Neuronal stem cell (in vitro differentiated cells): Measurements from ENCODE around the gene RPL39.
"Not testable (repeated sequence)": the region's sequence is repeated elsewhere in the genome, so short reads cannot be mapped to it uniquely, and the experiment has no call there.

Experiments used
- DNase-seq: peaks from one replicate; pipeline ENCODE4 v3.0.0-alpha.2; 2013; ENCODE audit warnings: low spot score
- H2AFZ ChIP-seq: one replicate; pipeline ENCODE4 v1.6.1; 2013; ENCODE audit warnings: mild to moderate bottlenecking, low read length, inconsistent platforms
- H2AK5ac ChIP-seq: 2 replicates; pipeline ENCODE4 v1.6.1; 2013; ENCODE audit warnings: low read depth, mild to moderate bottlenecking, inconsistent platforms, low read length, moderate library complexity, mixed read lengths
- H2BK120ac ChIP-seq: 2 replicates; pipeline ENCODE4 v1.6.1; 2013; ENCODE audit warnings: low read depth, mild to moderate bottlenecking, inconsistent platforms, low read length, moderate library complexity, mixed read lengths
- H2BK12ac ChIP-seq: one replicate; pipeline ENCODE4 v1.6.1; 2013; ENCODE audit warnings: low read length, inconsistent platforms
- H2BK15ac ChIP-seq: 2 replicates; pipeline ENCODE4 v1.6.1; 2013; ENCODE audit warnings: mild to moderate bottlenecking, low read length, inconsistent platforms, mixed read lengths
- H2BK5ac ChIP-seq: one replicate; pipeline ENCODE4 v1.6.1; 2013; ENCODE audit warnings: inconsistent platforms, mild to moderate bottlenecking, low read length, moderate library complexity
- H3K14ac ChIP-seq: one replicate; pipeline ENCODE4 v1.6.1; 2013; ENCODE audit warnings: low read length, inconsistent platforms
- H3K18ac ChIP-seq: 2 replicates; pipeline ENCODE4 v1.6.1; 2013; ENCODE audit warnings: low read length, inconsistent platforms
- H3K23ac ChIP-seq: 2 replicates; pipeline ENCODE4 v1.6.1; 2013; ENCODE audit warnings: low read depth, mild to moderate bottlenecking, mixed read lengths, low read length, inconsistent platforms; ENCODE audit not compliant: poor library complexity
- H3K27ac ChIP-seq: replicated peaks from 3 replicates; pipeline ENCODE4 v1.5.1; 2013; ENCODE audit warnings: low read length, inconsistent platforms
- H3K27me3 ChIP-seq, 3 experiments: 2 replicates each; pipeline ENCODE4 v1.6.1; 2013; ENCODE audit warnings: low read length in 3 of 3, mild to moderate bottlenecking in 2 of 3, inconsistent platforms in 1 of 3, low read depth in 1 of 3, mixed read lengths in 1 of 3, moderate library complexity in 1 of 3; ENCODE audit not compliant: control insufficient read depth in 3 of 3, insufficient read depth in 3 of 3
- H3K36me3 ChIP-seq, 2 donors: replicated peaks in 1 of 2; 2 replicates each; pipeline ENCODE4 v1.6.1; 2013; ENCODE audit warnings: low read length in 2 of 2; ENCODE audit not compliant: control insufficient read depth in 2 of 2, insufficient read depth in 2 of 2
- H3K4ac ChIP-seq: 2 replicates; pipeline ENCODE4 v1.6.1; 2013; ENCODE audit warnings: inconsistent platforms, mild to moderate bottlenecking, low read length, moderate library complexity
- H3K4me1 ChIP-seq, 2 donors: 1 replicate in 1 of 2; 2 replicates in 1 of 2; pipeline ENCODE4 v1.6.1; 2013; ENCODE audit warnings: low read length in 2 of 2, low read depth in 1 of 2; ENCODE audit not compliant: control insufficient read depth in 2 of 2, insufficient read depth in 1 of 2
- H3K4me2 ChIP-seq: one replicate; pipeline ENCODE4 v1.6.1; 2013; ENCODE audit warnings: mild to moderate bottlenecking, low read length, inconsistent platforms; ENCODE audit not compliant: insufficient read depth, poor library complexity, severe bottlenecking
- H3K4me3 ChIP-seq, 2 donors: 2 replicates each; pipeline ENCODE4 v1.5.1; 2013; ENCODE audit warnings: low read length in 2 of 2, mild to moderate bottlenecking in 2 of 2, inconsistent platforms in 1 of 2, moderate library complexity in 1 of 2
- H3K79me1 ChIP-seq: one replicate; pipeline ENCODE4 v1.6.1; 2013; ENCODE audit warnings: low read depth, mild to moderate bottlenecking, inconsistent platforms, low read length, moderate library complexity
- H3K9ac ChIP-seq: one replicate; pipeline ENCODE4 v1.6.1; 2013; ENCODE audit warnings: mild to moderate bottlenecking, low read depth, low read length, inconsistent platforms; ENCODE audit not compliant: poor library complexity
- H3K9me3 ChIP-seq, 2 donors: replicated peaks in 1 of 2; 2 replicates each; pipeline versions ENCODE3 to v1.6.1; 2013; ENCODE audit warnings: low read length in 2 of 2, mild to moderate bottlenecking in 2 of 2, inconsistent platforms in 1 of 2, low read depth in 1 of 2, mixed read lengths in 1 of 2, moderate library complexity in 1 of 2; ENCODE audit not compliant: control insufficient read depth in 2 of 2, insufficient read depth in 1 of 2
- H4K8ac ChIP-seq: one replicate; pipeline ENCODE4 v1.6.1; 2013; ENCODE audit warnings: low read depth, mild to moderate bottlenecking, inconsistent platforms, low read length, moderate library complexity
- H4K91ac ChIP-seq: one replicate; pipeline ENCODE4 v1.6.1; 2013; ENCODE audit warnings: low read length, low read depth, mild to moderate bottlenecking, inconsistent platforms; ENCODE audit not compliant: poor library complexity
- WGBS, 2 donors: extraction: QIAGEN DNeasy Blood & Tissue Kit; methylation state at CpG; one replicate each; pipeline ENCODE4 v1.1.7; 2013; ENCODE audit warnings: missing lambda C conversion rate in 2 of 2, mixed read lengths in 1 of 2; ENCODE audit not compliant: insufficient read length in 2 of 2, insufficient replicate concordance in 1 of 2; ENCODE audit errors: extremely low coverage in 2 of 2; 5-methylcytosine and 5-hydroxymethylcytosine counted together

Gene RPL39

DNA sequence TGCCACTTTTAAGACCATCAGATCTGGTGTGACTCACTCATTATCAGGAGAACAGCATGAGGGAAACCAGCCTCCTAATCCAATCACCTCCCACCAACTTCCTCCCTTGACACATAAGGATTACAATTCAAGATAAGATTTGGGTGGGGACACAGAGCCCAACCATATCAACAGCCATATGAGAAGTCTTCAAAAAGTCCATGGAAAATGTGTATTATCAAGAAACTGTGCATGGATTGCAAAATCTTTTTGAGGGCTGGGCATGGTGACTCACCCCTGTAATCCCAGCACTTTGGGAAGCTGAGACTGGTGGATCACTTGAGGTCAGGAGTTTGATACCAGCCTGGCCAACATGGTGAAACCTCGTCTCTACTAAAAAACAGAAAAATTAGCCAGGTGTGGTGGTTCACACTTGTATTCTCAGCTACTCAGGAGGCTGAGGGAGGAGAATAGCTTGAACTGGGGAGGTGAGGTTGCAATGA lies 17.8 kb upstream of the RPL39 start:
- Histone ChIP-seq H2BK120ac (no peak overlapping the region), H3K4ac (no peak overlapping the region), H3K4me3 (no peak overlapping the region), H3K18ac (no peak overlapping the region), H3K4me1 (no peaks in the 10 kb centered on the region), H2AK5ac (no peak overlapping the region), H3K14ac (no peak overlapping the region), H2AFZ (no peak overlapping the region), H3K79me1 (no peaks in the 10 kb centered on the region), H4K91ac (no peak overlapping the region), H3K27me3 (no peaks in the 10 kb centered on the region), H2BK15ac (no peak overlapping the region), H3K4me2 (no peak overlapping the region), H3K36me3 (no peaks in the 10 kb centered on the region), H3K9ac (no peak overlapping the region), H2BK12ac (no peak overlapping the region), H3K23ac (no peak overlapping the region), H3K9me3 (no peaks in the 10 kb centered on the region), H2BK5ac (no peak overlapping the region), H4K8ac (no peak overlapping the region), H3K27ac (no peak overlapping the region)
- DNase-seq = no peak
- WGBS, 2 donors = no CpG with 5 or more reads among the region's 1 CpG

DNA sequence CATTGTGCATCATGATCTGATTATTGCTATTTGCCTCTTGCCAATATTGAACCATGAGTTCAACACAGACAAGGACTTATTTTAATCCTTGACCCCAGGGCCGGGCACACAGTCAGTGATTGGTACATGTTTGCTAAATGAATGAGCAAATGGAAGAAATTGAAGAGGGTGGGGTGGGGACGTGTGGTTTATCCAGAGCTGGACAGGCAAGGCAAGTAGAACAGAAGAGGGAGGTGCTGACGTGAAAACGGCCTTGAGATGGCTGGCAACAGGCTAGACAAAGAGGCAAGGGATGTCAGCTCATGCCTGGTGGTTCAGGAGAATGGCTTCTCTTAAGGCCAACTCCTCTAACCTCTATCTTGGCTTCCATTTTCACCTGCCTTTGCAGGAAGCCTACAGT lies 17.0 kb upstream of the RPL39 start:
- H2BK120ac ChIP-seq, H3K14ac ChIP-seq: not testable (repeated sequence)

GRCh38 chrX:119802546-119802945 lies 11.1 kb upstream of the RPL39 start:
- no peak overlapping the region for H3K4me2 ChIP-seq
- WGBS, 2 donors = no CpG with 5 or more reads among the region's 8 CpGs
- H2BK12ac ChIP-seq = no peak overlapping the region
- DNase-seq = no peak
- no peak overlapping the region for H3K23ac ChIP-seq
- H3K36me3 ChIP-seq = no peaks in the 10 kb centered on the region
- no peaks in the 10 kb centered on the region for H3K27me3 ChIP-seq
- no peak overlapping the region for H2AK5ac ChIP-seq
- no peak overlapping the region for H3K18ac ChIP-seq
- no peak overlapping the region for H2BK5ac ChIP-seq
- H4K8ac ChIP-seq = no peak overlapping the region
- H3K4me1 ChIP-seq = no peaks in the 10 kb centered on the region
- H3K14ac ChIP-seq = no peak overlapping the region
- H3K4ac ChIP-seq = no peak overlapping the region
- no peak overlapping the region for H3K9ac ChIP-seq
- H4K91ac ChIP-seq = no peak overlapping the region
- no peak overlapping the region for H2BK15ac ChIP-seq
- H2AFZ ChIP-seq = no peak overlapping the region
- H3K27ac ChIP-seq = no peak overlapping the region
- H3K9me3 ChIP-seq = no peaks in the 10 kb centered on the region
- no peak overlapping the region for H3K4me3 ChIP-seq
- H3K79me1 ChIP-seq = no peaks in the 10 kb centered on the region
- H2BK120ac ChIP-seq = no peak overlapping the region

More for the DNA sequence above, 17.0 kb upstream of the RPL39 start:
- H3K18ac ChIP-seq, H2AFZ ChIP-seq, DNase-seq, H3K4ac ChIP-seq, H3K79me1 ChIP-seq, H2BK12ac ChIP-seq, H2BK15ac ChIP-seq, H3K27me3 ChIP-seq, H3K36me3 ChIP-seq, H3K4me2 ChIP-seq, H4K8ac ChIP-seq, H2BK5ac ChIP-seq, H2AK5ac ChIP-seq, H3K9ac ChIP-seq, H4K91ac ChIP-seq, H3K27ac ChIP-seq, H3K9me3 ChIP-seq, H3K4me3 ChIP-seq, H3K23ac ChIP-seq, H3K4me1 ChIP-seq: not testable (repeated sequence)
- no CpG with 5 or more reads among the region's 4 CpGs for WGBS, 2 donors

DNA sequence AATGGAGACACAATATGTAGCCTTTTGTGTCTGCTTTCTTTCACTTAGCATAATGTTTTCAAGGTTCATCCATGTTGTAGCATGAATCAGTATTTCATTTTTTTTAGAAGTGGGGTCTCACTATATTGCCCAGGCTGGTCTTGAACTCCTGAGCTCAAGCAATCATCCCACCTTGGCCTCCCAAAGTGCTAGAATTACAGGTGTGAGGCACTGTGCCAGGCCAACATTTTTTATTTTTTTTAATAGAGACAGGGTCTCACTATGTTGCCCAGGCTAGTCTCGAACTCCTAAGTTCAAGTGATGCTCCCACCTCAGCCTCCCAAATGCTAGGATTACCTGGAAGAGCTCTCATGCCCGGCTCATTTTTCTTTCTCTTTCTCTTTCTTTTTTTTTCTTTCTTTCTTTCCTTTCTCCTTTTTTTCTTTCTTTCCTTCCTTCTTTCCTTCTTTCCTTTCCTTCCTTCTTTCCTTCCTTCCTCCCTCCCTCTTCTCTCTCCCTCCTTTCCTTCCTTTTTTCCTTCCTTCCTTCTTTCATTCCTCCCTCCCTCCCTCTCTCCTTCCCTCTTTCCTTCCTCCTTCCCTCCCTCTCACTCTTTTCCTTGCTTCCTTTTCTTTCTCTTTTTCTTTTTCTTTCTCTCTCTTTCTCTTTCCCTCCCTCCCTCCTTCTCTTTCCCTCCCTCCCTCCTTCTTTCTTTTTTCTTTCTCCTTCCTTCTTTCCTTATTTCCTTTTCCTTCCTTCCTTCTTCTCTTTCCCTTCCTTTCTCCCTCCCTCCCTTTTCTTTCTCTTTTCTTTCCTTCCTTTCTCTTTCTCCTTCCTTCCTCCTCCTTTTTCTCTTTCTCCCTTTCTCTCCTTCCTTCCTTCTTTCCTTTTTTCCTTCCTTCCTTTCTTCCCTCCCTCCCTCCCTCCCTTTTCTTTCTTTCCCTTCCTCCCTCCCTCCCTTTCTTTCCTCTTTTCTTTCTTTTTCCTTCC lies 10.1 kb upstream of the RPL39 start:
- H3K27me3 ChIP-seq = no peaks in the 10 kb centered on the region
- no peak overlapping the region for H3K14ac ChIP-seq
- H4K91ac ChIP-seq = no peak overlapping the region
- no peak overlapping the region for H3K4ac ChIP-seq
- H2BK15ac ChIP-seq = no peak overlapping the region
- H2BK12ac ChIP-seq = no peak overlapping the region
- H3K4me1 ChIP-seq = no peaks in the 10 kb centered on the region
- H2AK5ac ChIP-seq = no peak overlapping the region
- H2BK120ac ChIP-seq = no peak overlapping the region
- no peak overlapping the region for H3K4me3 ChIP-seq
- no peak for DNase-seq
- H4K8ac ChIP-seq = no peak overlapping the region
- H2AFZ ChIP-seq = no peak overlapping the region
- no peak overlapping the region for H3K18ac ChIP-seq
- no peaks in the 10 kb centered on the region for H3K36me3 ChIP-seq
- no peaks in the 10 kb centered on the region for H3K79me1 ChIP-seq
- H3K4me2 ChIP-seq = no peak overlapping the region
- no peak overlapping the region for H3K27ac ChIP-seq
- H3K9ac ChIP-seq = no peak overlapping the region
- no peak overlapping the region for H2BK5ac ChIP-seq
- H3K9me3 ChIP-seq = no peaks in the 10 kb centered on the region
- WGBS, 2 donors = no CpG with 5 or more reads among the region's 2 CpGs
- no peak overlapping the region for H3K23ac ChIP-seq
